Lower leg skin (tissue), 4 donors: ENCODE measurements around the gene CCDC89. TPM values are rescaled to one million over a fixed set of nuclear protein-coding genes. Genes with fewer than 3 reads are reported as not detected.
"Not testable (repeated sequence)": the region's sequence is repeated elsewhere in the genome, so short reads cannot be mapped to it uniquely, and the experiment has no call there.

Experiments
- DNase-seq, 2 donors: peaks; one replicate each; pipeline ENCODE4 v3.0.0-alpha.2; 2019; ENCODE audit warnings: low spot score in 2 of 2
- H3K4me3 ChIP-seq: fragments of 200-600 bp; sonication (generic); 2 replicates; pipeline ENCODE4 v1.5.1; 2017; ENCODE audit warnings: mild to moderate bottlenecking, low read depth; ENCODE audit not compliant: poor library complexity, severe bottlenecking
- POLR2A ChIP-seq, 2 donors: fragments of 450-650 bp; IDR thresholded peaks; one replicate each; pipeline ENCODE4 v1.6.1; 2016 to 2017; ENCODE audit warnings: antibody characterized with exemption in 2 of 2, mild to moderate bottlenecking in 1 of 2, moderate library complexity in 1 of 2
- WGBS, 2 donors: methylation state at CpG; one replicate each; pipeline ENCODE4 v1.1.5; 2018; 5-methylcytosine and 5-hydroxymethylcytosine counted together
- intact Hi-C: fragments of 100-400 bp; cut with DNase I; formaldehyde crosslinking; loops from one replicate; pipeline ENCODE4 v1.15.0; 2023; ENCODE audit warnings: low total_unique reads
- total RNA-seq, 4 donors: library from RNA; depleted of rRNA; stranded (reverse); fragments of >200 nt; gene quantifications; one replicate each; pipeline ENCODE4 v1.1.0, GENCODE V29; 2016
- TF ChIP-seq, protein P1 (sequence below), 3 donors: fragments of 450-650 bp; IDR thresholded peaks; one replicate each; pipeline ENCODE4 v1.5.1; 2016; ENCODE audit warnings: antibody characterized with exemption in 3 of 3, mild to moderate bottlenecking in 3 of 3, moderate library complexity in 2 of 3

CCDC89 gene
- total RNA-seq, 4 donors from 2014 or later: 0.21 to 3.4 (median 1.0) TPM

DNA sequence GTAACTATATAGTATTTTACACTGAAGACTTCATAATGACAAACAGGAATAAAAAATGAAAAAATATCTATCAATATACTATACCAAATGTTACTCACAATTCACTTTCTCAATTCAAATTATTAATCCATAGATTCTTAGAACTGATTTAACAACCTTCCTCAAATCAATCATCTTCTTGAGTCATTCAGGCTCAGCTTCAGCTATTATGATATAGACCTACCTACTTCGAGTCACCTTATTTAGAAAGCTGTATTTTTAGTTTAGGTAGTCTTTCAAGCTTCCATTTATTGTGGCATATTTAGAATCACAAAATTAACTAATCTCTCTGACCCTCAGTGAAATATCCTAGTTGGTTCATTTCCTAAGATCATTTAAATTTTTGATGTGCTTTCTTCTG, 29.2 kb downstream of the CCDC89 start:
- H3K4me3 ChIP-seq: no peak overlapping the region
- intact Hi-C loops: no loop called here
- 88 to 95% methylated on average over 1 of the region's 1 CpG for WGBS, 2 donors

DNA sequence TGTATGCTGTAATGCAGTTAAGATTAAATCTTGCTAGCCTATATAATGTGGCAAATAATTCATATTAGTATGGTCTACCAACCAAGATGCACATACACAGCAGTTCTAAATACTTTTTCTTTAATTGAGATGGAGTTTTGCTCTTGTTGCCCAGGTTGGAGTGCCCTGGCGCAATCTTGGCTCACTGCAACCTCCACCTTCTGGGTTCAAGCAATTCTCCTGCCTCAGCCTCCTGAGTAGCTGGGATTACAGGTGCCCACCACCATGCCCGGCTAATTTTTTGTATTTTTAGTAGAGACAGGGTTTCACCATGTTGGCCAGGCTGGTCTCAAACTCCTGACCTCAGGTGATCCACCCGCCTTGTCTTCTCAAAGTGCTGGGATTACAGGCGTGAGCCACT, 31.7 kb downstream of the CCDC89 start:
- WGBS, 2 donors: 94 to 97% methylated on average over 4 of the region's 4 CpGs
- intact Hi-C loops, DNase-seq, H3K4me3 ChIP-seq: not testable (repeated sequence)

More for the DNA sequence above, 29.2 kb downstream of the CCDC89 start:
- no peak for TF ChIP-seq POLR2A (IDR thresholded peaks at IDR 0.05)
- TF ChIP-seq, protein P1, sequence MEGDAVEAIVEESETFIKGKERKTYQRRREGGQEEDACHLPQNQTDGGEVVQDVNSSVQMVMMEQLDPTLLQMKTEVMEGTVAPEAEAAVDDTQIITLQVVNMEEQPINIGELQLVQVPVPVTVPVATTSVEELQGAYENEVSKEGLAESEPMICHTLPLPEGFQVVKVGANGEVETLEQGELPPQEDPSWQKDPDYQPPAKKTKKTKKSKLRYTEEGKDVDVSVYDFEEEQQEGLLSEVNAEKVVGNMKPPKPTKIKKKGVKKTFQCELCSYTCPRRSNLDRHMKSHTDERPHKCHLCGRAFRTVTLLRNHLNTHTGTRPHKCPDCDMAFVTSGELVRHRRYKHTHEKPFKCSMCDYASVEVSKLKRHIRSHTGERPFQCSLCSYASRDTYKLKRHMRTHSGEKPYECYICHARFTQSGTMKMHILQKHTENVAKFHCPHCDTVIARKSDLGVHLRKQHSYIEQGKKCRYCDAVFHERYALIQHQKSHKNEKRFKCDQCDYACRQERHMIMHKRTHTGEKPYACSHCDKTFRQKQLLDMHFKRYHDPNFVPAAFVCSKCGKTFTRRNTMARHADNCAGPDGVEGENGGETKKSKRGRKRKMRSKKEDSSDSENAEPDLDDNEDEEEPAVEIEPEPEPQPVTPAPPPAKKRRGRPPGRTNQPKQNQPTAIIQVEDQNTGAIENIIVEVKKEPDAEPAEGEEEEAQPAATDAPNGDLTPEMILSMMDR (IDR thresholded peaks at IDR 0.05): no peak
- DNase-seq: no peak

DNA sequence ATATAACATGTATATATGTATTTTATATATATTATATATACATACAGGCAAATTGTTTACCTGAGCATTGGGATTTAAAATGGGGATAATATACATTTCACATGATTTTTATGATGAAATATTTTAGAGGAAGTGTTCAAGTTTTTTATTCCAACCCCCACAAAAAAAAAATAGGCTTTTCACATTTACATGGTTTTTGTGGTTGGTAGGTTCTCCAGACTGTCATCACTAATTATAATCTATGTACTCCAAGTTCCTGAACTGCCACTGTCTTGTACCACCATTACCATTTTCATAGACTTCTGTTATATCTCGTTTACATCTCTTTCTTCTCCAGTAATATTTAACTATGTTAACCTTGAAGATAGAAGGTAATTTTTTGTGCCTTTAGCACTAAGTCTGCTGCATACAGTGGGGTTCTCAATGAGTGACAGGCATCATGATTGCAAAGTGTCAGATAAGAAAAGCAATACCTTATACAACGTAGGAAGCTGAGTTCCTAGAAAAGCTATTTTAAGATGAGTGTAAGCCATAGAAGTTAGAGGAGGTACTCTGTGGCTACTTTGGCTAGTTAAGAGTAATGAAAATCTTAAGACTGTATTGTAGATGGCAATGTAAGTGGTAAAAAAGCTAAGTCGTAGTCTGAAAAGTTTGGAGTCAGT, 33.1 kb downstream of the CCDC89 start:
- 61 to 66% methylated on average over 3 of the region's 3 CpGs for WGBS, 2 donors
- no peak for DNase-seq
- TF ChIP-seq POLR2A (IDR thresholded peaks at IDR 0.05): no peak
- TF ChIP-seq, protein P1 (IDR thresholded peaks at IDR 0.05): no peak
- intact Hi-C loops: no loop called here
- no peak overlapping the region for H3K4me3 ChIP-seq

DNA sequence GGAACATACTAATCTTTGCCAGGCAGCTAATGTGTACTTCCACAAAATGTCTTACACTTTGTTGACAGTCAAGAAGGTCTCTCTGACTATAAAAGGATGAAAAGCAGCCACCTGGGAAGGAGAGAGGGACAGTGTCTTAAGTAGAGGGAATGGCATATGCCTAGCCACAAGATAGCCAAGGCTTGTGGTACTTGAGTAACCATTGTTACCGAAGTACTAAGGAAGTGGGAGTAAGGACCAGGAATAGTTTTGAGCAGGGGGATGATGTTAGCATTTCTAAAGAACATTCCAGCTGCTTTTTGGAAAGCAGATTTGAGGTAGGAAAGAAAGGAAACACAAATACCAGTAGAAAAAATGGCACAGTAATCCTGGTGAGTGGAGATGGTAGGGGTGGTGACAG, 34.9 kb downstream of the CCDC89 start:
- 86 to 92% methylated on average over 1 of the region's 1 CpG for WGBS, 2 donors
- no peak for DNase-seq
- intact Hi-C loops: no loop called here
- TF ChIP-seq, protein P1 (IDR thresholded peaks at IDR 0.05): no peak
- no peak for TF ChIP-seq POLR2A (IDR thresholded peaks at IDR 0.05)
- H3K4me3 ChIP-seq: no peak overlapping the region

DNA sequence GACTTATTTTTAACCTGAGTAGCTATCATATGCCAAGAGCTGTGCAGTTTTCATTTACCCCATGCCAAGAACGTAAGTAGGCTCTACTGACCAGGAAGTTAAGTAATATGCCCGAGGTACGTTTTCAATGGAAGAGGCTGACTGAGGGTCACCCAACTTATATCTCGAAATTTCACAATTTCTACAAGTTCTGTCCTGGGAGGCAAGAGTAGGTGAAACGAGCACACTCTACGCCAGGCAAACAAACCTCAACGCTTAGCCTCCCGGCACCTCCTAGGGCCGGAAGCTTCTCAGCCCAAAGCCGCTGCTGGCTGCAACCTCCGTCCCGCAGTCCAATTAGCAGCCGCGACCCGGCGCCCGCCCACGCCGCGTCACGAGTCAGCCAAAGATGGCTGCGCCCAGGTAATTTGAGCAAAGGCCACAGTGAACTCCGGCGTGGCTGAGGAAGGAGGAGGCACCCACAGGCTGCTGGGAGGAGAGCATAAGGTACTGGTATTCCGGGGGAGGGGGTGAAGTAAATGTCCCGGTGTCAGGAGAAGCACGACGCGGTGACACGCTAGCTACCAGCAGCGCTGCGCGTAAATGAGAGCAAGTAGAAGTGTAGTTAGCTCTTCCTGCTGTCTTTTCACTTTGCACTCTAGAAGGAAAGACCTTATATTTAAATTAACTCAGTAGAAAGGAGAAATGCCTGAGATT, 38.2 kb downstream of the CCDC89 start, which contains the start of gene TMEM126A:
TSS of gene TMEM126A (plus strand) at position 364 of the 696 bp plus-strand sequence. CDS start 2,289 bp downstream, outside the sequence.
- intact Hi-C loops: no loop called here
- 0 to 1% methylated on average over 33 of the region's 33 CpGs for WGBS, 2 donors
- TF ChIP-seq POLR2A (IDR thresholded peaks at IDR 0.05): no peak
- TF ChIP-seq, protein P1 (IDR thresholded peaks at IDR 0.05): no peak
- DNase-seq: peak; percentile 88 to 97
- H3K4me3 ChIP-seq: peak within 1 kb of the TSS; percentile 48

DNA sequence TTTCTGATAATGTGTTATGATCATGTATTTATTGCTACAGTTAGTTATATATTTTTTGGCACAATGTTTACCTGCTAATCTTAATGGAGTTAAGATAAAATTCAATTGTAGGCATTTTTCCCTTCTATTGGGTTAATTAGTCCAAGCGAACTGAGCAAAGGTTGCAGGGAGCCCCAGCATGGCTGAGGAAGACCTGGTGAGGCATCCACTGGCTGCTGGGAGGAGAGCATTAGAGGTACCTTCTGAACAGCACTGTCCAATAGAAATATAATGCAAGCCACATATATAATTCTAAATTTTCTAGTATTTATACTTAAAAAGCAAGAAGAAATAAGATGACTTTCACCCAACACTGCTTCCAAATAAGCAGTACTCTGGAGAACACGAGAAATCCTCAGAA, 38.9 kb downstream of the CCDC89 start:
- intact Hi-C loops: no loop called here
- no peak overlapping the region for H3K4me3 ChIP-seq
- no peak for TF ChIP-seq POLR2A (IDR thresholded peaks at IDR 0.05)
- TF ChIP-seq, protein P1 (IDR thresholded peaks at IDR 0.05): no peak
- 27 to 30% methylated on average over 2 of the region's 2 CpGs for WGBS, 2 donors
- DNase-seq: no peak
